Panc1 (cell line): ENCODE measurements around the gene COLGALT1. TPM values are rescaled to one million over a fixed set of nuclear protein-coding genes. Genes with fewer than 3 reads are reported as not detected.

Experiments
- ATAC-seq: fragments of 200-7000 bp; cut with Tn5 transposase; 2 replicates; pipeline ENCODE4 v1.9.1; 2020; ENCODE audit warnings: mild to moderate bottlenecking, moderate library complexity
- BruUV-seq: library from RNA; stranded (reverse); fragments of 400-500 nt; replicated peaks from 2 replicates; lab custom pipeline; 2021; lab: Mats Ljungman, UMichigan
- CTCF ChIA-PET: fragments of 300-600 bp; sonication (Branson Sonifier 250); formaldehyde crosslinking; loops from one replicate; lab custom pipeline; 2022; ENCODE audit warnings: antibody characterized with exemption; lab: Charles Lee
- POLR2A ChIA-PET: fragments of 300-600 bp; sonication (Branson Sonifier 250); formaldehyde crosslinking; loops from one replicate; lab custom pipeline; 2022; ENCODE audit warnings: antibody characterized with exemption; lab: Charles Lee
- DNase-seq: peaks from one replicate; pipeline ENCODE4 v3.0.0-alpha.2; 2010; ENCODE audit warnings: low read depth, low spot score
- H3K27ac ChIP-seq: 2 replicates; pipeline ENCODE4 v1.5.1; 2011; ENCODE audit warnings: mild to moderate bottlenecking, low read length, inconsistent platforms
- H3K27me3 ChIP-seq: fragments of 200-500 bp; sonication (Bioruptor generic); 2 replicates; pipeline ENCODE4 v1.6.0; 2014; ENCODE audit warnings: low read length, inconsistent platforms; ENCODE audit not compliant: control insufficient read depth, insufficient read depth
- H3K36me3 ChIP-seq: fragments of 200-500 bp; sonication (Bioruptor generic); 2 replicates; pipeline ENCODE4 v1.5.1; 2014; ENCODE audit warnings: inconsistent platforms, mild to moderate bottlenecking, low read length, moderate library complexity; ENCODE audit not compliant: control insufficient read depth, insufficient read depth
- H3K4me1 ChIP-seq: 2 replicates; pipeline ENCODE4 v1.5.1; 2011; ENCODE audit warnings: inconsistent platforms, mild to moderate bottlenecking, low read length, moderate library complexity; ENCODE audit not compliant: control insufficient read depth, insufficient read depth
- H3K4me3 ChIP-seq, 2 experiments: 2 replicates each; pipeline ENCODE4 v1.5.1; 2011 to 2012; ENCODE audit warnings: low read depth in 2 of 2, low read length in 2 of 2, mild to moderate bottlenecking in 2 of 2, inconsistent platforms in 1 of 2, moderate library complexity in 1 of 2
- H3K9me3 ChIP-seq: fragments of 200-500 bp; sonication (Bioruptor generic); 2 replicates; pipeline ENCODE4 v1.5.1; 2014; ENCODE audit warnings: low read depth, mild to moderate bottlenecking, inconsistent platforms, low read length, moderate library complexity; ENCODE audit not compliant: control insufficient read depth, insufficient read depth
- POLR2AphosphoS5 ChIP-seq: IDR thresholded peaks from 2 replicates; pipeline ENCODE4 v1.6.1; 2012; ENCODE audit warnings: mild to moderate bottlenecking, low read depth, low read length, moderate library complexity
- SIN3A ChIP-seq: IDR thresholded peaks from 2 replicates; pipeline ENCODE4 v1.6.1; 2012; ENCODE audit warnings: low read depth, mild to moderate bottlenecking, low read length, moderate library complexity, borderline replicate concordance; ENCODE audit not compliant: insufficient read depth
- TCF7L2 ChIP-seq: IDR thresholded peaks from 2 replicates; pipeline ENCODE4 v1.6.1; 2011; ENCODE audit warnings: mild to moderate bottlenecking, low read depth, low read length, inconsistent platforms
- in situ Hi-C: cut with HindIII; loops from 2 replicates; pipeline ENCODE4 v1.10.0; 2016; ENCODE audit warnings: low sequenced_read_pairs, low pct_unique_long_range_greater_than_20kb
- intact Hi-C: fragments of 100-400 bp; cut with micrococcal nuclease; formaldehyde crosslinking; loops from one replicate; pipeline ENCODE4 v1.10.0; 2022; ENCODE audit not compliant: unreplicated experiment
- total RNA-seq: library from RNA; stranded (reverse); gene quantifications from one replicate; pipeline ENCODE4 v1.2.1, GENCODE V29; 2021; ENCODE audit not compliant: unreplicated experiment
- TF ChIP-seq, protein P1 (sequence below), 2 experiments: IDR thresholded peaks; 2 replicates each; pipeline ENCODE4 v1.6.1; 2011 to 2012; ENCODE audit warnings: low read depth in 2 of 2, control low read depth in 1 of 2, low read length in 1 of 2, mild to moderate bottlenecking in 1 of 2, moderate library complexity in 1 of 2; ENCODE audit not compliant: insufficient read depth in 1 of 2
- TF ChIP-seq, protein P2 (sequence below): fragments of 450-650 bp; IDR thresholded peaks from 2 replicates; pipeline ENCODE4 v1.5.1; 2017; ENCODE audit warnings: mild to moderate bottlenecking

Gene COLGALT1
- total RNA-seq, 1 experiment from 2014 or later, result 97.2 TPM

DNA sequence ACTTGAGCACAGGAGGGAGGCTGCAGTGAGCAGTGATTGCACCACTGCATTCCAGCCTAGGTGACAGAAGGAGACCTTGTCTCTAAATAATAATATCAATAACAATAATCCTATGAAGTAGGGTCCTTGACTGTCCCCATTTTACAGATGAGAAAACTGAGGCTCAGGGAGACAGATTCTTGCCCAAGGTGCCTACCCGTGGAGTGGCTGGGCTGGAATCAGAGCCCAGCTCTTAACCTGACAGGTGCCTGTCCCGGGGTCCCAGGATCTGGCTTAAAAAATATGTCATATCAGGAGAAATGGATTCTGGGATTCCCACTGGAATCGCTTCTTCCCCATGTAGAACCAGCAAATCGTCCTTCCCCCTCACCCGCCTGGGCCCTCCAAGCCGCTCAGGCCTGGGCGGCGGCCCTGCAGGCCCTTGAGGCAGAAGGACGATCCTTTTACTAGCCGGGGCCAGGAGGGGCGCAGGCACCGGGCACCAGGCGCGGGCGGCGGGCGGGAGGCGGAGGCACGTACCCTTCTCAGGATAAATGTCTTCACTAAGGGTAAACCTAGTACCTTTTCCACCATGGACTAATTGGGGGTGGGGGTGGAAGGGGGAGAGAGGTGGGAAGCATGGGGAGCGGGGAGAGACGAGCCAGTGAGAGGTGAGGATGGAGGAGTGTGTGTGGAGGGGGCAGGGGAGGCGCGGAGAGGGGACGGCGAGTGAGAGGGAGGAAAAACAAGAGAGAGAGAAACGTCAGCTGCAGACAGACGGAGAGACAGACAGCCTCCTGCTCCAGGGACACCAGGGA lies 60.6 kb downstream of the COLGALT1 start:
- in situ Hi-C loops (no loop called here), intact Hi-C loops (no loop called here)
- no TSS peak for BruUV-seq
- H3K27me3 ChIP-seq, result no peaks in the 10 kb centered on the region
- H3K36me3 ChIP-seq, result no peaks in the 10 kb centered on the region
- H3K4me3 ChIP-seq, result peak overlapping the region; percentile 34 to 58
- H3K4me1 ChIP-seq, result no peaks in the 10 kb centered on the region; the same call in 1 of the 2 replicates
- ChIA-PET POLR2A (interaction anchor here (0.7 kb wide), 1 partner anchor 37 kb away, joined by 5 read pairs; no protein-coding TSS in a partner anchor), CTCF (no interaction called here)
- TF ChIP-seq, protein P1, sequence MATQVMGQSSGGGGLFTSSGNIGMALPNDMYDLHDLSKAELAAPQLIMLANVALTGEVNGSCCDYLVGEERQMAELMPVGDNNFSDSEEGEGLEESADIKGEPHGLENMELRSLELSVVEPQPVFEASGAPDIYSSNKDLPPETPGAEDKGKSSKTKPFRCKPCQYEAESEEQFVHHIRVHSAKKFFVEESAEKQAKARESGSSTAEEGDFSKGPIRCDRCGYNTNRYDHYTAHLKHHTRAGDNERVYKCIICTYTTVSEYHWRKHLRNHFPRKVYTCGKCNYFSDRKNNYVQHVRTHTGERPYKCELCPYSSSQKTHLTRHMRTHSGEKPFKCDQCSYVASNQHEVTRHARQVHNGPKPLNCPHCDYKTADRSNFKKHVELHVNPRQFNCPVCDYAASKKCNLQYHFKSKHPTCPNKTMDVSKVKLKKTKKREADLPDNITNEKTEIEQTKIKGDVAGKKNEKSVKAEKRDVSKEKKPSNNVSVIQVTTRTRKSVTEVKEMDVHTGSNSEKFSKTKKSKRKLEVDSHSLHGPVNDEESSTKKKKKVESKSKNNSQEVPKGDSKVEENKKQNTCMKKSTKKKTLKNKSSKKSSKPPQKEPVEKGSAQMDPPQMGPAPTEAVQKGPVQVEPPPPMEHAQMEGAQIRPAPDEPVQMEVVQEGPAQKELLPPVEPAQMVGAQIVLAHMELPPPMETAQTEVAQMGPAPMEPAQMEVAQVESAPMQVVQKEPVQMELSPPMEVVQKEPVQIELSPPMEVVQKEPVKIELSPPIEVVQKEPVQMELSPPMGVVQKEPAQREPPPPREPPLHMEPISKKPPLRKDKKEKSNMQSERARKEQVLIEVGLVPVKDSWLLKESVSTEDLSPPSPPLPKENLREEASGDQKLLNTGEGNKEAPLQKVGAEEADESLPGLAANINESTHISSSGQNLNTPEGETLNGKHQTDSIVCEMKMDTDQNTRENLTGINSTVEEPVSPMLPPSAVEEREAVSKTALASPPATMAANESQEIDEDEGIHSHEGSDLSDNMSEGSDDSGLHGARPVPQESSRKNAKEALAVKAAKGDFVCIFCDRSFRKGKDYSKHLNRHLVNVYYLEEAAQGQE (IDR thresholded peaks at IDR 0.05; ENCODE audit: insufficient read depth in 1 of 2, low read depth in 2 of 2, low read length in 1 of 2), result no peak
- TF ChIP-seq POLR2AphosphoS5 (no peak), TCF7L2 (no peak), SIN3A (no peak)
- TF ChIP-seq, protein P2, sequence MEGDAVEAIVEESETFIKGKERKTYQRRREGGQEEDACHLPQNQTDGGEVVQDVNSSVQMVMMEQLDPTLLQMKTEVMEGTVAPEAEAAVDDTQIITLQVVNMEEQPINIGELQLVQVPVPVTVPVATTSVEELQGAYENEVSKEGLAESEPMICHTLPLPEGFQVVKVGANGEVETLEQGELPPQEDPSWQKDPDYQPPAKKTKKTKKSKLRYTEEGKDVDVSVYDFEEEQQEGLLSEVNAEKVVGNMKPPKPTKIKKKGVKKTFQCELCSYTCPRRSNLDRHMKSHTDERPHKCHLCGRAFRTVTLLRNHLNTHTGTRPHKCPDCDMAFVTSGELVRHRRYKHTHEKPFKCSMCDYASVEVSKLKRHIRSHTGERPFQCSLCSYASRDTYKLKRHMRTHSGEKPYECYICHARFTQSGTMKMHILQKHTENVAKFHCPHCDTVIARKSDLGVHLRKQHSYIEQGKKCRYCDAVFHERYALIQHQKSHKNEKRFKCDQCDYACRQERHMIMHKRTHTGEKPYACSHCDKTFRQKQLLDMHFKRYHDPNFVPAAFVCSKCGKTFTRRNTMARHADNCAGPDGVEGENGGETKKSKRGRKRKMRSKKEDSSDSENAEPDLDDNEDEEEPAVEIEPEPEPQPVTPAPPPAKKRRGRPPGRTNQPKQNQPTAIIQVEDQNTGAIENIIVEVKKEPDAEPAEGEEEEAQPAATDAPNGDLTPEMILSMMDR, result no peak
- H3K9me3 ChIP-seq, result no peaks in the 10 kb centered on the region
- no peak overlapping the region for H3K27ac ChIP-seq
- DNase-seq (no peak), ATAC-seq (peak; percentile 78)

DNA sequence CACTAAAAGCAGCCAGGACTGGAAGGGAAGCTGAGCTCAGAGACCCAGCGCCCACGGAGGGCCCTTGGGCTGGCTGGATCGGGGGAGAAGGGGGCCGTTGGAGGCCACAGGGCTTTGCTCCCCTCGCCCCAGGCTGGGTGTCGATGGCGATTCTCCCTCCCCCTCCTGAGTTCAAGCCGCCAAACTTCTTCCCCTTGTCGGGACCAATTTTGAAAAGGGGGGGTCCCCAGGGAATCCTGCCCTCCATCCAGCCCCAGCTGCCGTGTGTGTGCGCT lies 61.2 kb downstream of the COLGALT1 start:
- ATAC-seq (no peak), DNase-seq (no peak)
- Histone ChIP-seq H3K4me3 (peak overlapping the region; percentile 34 to 58), H3K27me3 (no peaks in the 10 kb centered on the region), H3K27ac (no peak overlapping the region), H3K9me3 (no peaks in the 10 kb centered on the region), H3K36me3 (no peaks in the 10 kb centered on the region), H3K4me1 (no peaks in the 10 kb centered on the region; the same call in 1 of the 2 replicates)
- no peak for TF ChIP-seq POLR2AphosphoS5
- TF ChIP-seq, protein P2, result no peak
- no peak for TF ChIP-seq SIN3A
- TF ChIP-seq, protein P1 (IDR thresholded peaks at IDR 0.05; ENCODE audit: insufficient read depth in 1 of 2, low read depth in 2 of 2, low read length in 1 of 2), result no peak
- no peak for TF ChIP-seq TCF7L2
- CTCF ChIA-PET, result no interaction called here
- in situ Hi-C loops (no loop called here), intact Hi-C loops (no loop called here)
- no TSS peak for BruUV-seq
- POLR2A ChIA-PET, result interaction anchor here (0.6 kb wide), 1 partner anchor 957 kb away, joined by 3 read pairs; the partner anchor contains the start of gene SMIM7
